Endothelial cell of hepatic sinusoid (primary cell): ENCODE measurements around the gene VWF.

ENCODE experiments used
- in situ Hi-C: cut with HindIII; loops from 2 replicates; pipeline ENCODE4 v1.10.0; 2017; ENCODE audit warnings: low sequenced_read_pairs

VWF gene

GRCh38 chr12:5923751-5924150 lies 200.7 kb downstream of the VWF start:
- in situ Hi-C loops, result no loop called here

GRCh38 chr12:5923043-5923605 lies 201.3 kb downstream of the VWF start:
- in situ Hi-C loops, result no loop called here

GRCh38 chr12:5921966-5922899 lies 202.2 kb downstream of the VWF start:
- in situ Hi-C loops, result no loop called here

- in situ Hi-C loops, result no loop called here
Measured at GRCh38 chr12:5921027-5921909, 203.2 kb downstream of the VWF start.

- in situ Hi-C loops, result no loop called here
Measured at GRCh38 chr12:5916785-5917290, 207.6 kb downstream of the VWF start.

GRCh38 chr12:5915511-5915910 lies 209.0 kb downstream of the VWF start:
- in situ Hi-C loops, result no loop called here

GRCh38 chr12:5914387-5915149 lies 209.9 kb downstream of the VWF start:
- in situ Hi-C loops, result no loop called here

- in situ Hi-C loops, result no loop called here
Measured at GRCh38 chr12:5913387-5913786, 211.1 kb downstream of the VWF start.

- in situ Hi-C loops, result no loop called here
Measured at GRCh38 chr12:5912437-5913334, 211.8 kb downstream of the VWF start.

- in situ Hi-C loops, result no loop called here
Measured at GRCh38 chr12:5912011-5912410, 212.5 kb downstream of the VWF start.

GRCh38 chr12:5910790-5911548 lies 213.5 kb downstream of the VWF start:
- in situ Hi-C loops, result no loop called here

GRCh38 chr12:5909560-5909959 lies 214.9 kb downstream of the VWF start:
- in situ Hi-C loops, result no loop called here

GRCh38 chr12:5908251-5908650 lies 216.2 kb downstream of the VWF start:
- in situ Hi-C loops, result no loop called here

GRCh38 chr12:5907807-5908206 lies 216.7 kb downstream of the VWF start:
- in situ Hi-C loops, result no loop called here

- in situ Hi-C loops, result no loop called here
Measured at GRCh38 chr12:5905757-5906156, 218.7 kb downstream of the VWF start.

GRCh38 chr12:5904969-5905368 lies 219.5 kb downstream of the VWF start:
- in situ Hi-C loops, result no loop called here

GRCh38 chr12:5904441-5904840 lies 220.0 kb downstream of the VWF start:
- in situ Hi-C loops, result no loop called here

GRCh38 chr12:5902736-5903135 lies 221.7 kb downstream of the VWF start:
- in situ Hi-C loops, result no loop called here

GRCh38 chr12:5901416-5901815 lies 223.1 kb downstream of the VWF start:
- in situ Hi-C loops, result no loop called here
